Measurements from ENCODE around the gene RYR3.

DNA sequence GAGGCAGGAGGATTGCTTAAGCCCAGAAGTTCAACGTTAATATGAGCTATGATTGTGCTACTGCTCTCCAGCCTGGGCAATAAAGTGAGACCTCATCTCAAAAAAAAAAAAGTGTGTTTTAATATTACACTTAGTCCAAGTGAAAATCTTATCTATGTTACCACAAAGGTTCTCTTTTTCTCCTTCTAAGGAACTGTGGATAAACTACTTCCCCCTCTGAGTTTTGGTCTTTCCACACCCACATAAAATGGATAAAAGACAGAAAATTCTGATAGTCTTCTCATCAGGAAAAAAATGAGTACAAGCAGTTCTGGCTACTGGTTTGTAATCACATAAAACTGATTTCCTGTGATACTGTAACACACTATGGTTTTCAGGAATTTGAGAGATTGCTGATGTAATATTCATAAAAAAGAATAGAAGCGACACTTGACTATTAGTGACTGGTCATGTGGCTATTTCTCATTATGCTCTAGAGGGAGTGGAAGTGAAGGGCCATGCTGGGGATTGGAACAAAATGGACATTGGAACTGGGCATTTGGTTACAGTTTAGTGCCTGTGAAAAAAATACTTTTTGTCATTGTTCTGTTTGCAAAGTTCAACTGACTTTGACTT, 68.2 kb downstream of the RYR3 start:
- TF ChIP-seq, protein P1, sequence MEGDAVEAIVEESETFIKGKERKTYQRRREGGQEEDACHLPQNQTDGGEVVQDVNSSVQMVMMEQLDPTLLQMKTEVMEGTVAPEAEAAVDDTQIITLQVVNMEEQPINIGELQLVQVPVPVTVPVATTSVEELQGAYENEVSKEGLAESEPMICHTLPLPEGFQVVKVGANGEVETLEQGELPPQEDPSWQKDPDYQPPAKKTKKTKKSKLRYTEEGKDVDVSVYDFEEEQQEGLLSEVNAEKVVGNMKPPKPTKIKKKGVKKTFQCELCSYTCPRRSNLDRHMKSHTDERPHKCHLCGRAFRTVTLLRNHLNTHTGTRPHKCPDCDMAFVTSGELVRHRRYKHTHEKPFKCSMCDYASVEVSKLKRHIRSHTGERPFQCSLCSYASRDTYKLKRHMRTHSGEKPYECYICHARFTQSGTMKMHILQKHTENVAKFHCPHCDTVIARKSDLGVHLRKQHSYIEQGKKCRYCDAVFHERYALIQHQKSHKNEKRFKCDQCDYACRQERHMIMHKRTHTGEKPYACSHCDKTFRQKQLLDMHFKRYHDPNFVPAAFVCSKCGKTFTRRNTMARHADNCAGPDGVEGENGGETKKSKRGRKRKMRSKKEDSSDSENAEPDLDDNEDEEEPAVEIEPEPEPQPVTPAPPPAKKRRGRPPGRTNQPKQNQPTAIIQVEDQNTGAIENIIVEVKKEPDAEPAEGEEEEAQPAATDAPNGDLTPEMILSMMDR (IDR thresholded peaks at IDR 0.05): no peak
- TF ChIP-seq ZFX (IDR thresholded peaks at IDR 0.05; ENCODE audit: borderline replicate concordance): no peak
